HG02970 (cell line): Measurements from ENCODE around the gene LKAAEAR1.

Experiments
- ATAC-seq: cut with Tn5 transposase; IDR thresholded peaks from one replicate; pipeline ENCODE4 v1.9.1; 2021; ENCODE audit warnings: mild to moderate bottlenecking, moderate library complexity, moderate number of reproducible peaks; ENCODE audit not compliant: unreplicated experiment, low FRiP score

LKAAEAR1 gene

GRCh38 chr20:64069209-64069613, 15.0 kb downstream of the LKAAEAR1 start:
- ATAC-seq = no peak

- ATAC-seq = no peak
Measured at GRCh38 chr20:64068386-64069208, 15.6 kb downstream of the LKAAEAR1 start.

GRCh38 chr20:64067733-64068307, 16.4 kb downstream of the LKAAEAR1 start:
- no peak for ATAC-seq

- no peak for ATAC-seq
Measured at GRCh38 chr20:64067005-64067632, 17.1 kb downstream of the LKAAEAR1 start.

- no peak for ATAC-seq
Measured at GRCh38 chr20:64065974-64066343, 18.2 kb downstream of the LKAAEAR1 start.

- ATAC-seq = no peak
Measured at GRCh38 chr20:64065062-64065973, 18.9 kb downstream of the LKAAEAR1 start.

- no peak for ATAC-seq
Measured at GRCh38 chr20:64064145-64064698, 20.0 kb downstream of the LKAAEAR1 start.

GRCh38 chr20:64063389-64064144, 20.6 kb downstream of the LKAAEAR1 start:
- ATAC-seq = peak; percentile 7

- ATAC-seq = peak; percentile 90
Measured at GRCh38 chr20:64062596-64063388, 21.4 kb downstream of the LKAAEAR1 start, which contains the start of gene TCEA2. Gene TCEA2 (plus strand): TSS chr20:64063198. CDS start chr20:64063313, 115 bp downstream.

GRCh38 chr20:64062276-64062595, 22.0 kb downstream of the LKAAEAR1 start:
- ATAC-seq = no peak

GRCh38 chr20:64058536-64058935, 25.7 kb downstream of the LKAAEAR1 start:
- no peak for ATAC-seq

- no peak for ATAC-seq
Measured at GRCh38 chr20:64057628-64058498, 26.3 kb downstream of the LKAAEAR1 start.

- no peak for ATAC-seq
Measured at GRCh38 chr20:64056889-64057627, 27.1 kb downstream of the LKAAEAR1 start.

GRCh38 chr20:64056639-64056888, 27.6 kb downstream of the LKAAEAR1 start:
- no peak for ATAC-seq

- no peak for ATAC-seq
Measured at GRCh38 chr20:64055893-64056638, 28.1 kb downstream of the LKAAEAR1 start.

- no peak for ATAC-seq
Measured at GRCh38 chr20:64055396-64055892, 28.8 kb downstream of the LKAAEAR1 start.
